ENCODE measurements around the gene PPY.
"Not testable (repeated sequence)": the region's sequence is repeated elsewhere in the genome, so short reads cannot be mapped to it uniquely, and the experiment has no call there.

The PPY gene

DNA sequence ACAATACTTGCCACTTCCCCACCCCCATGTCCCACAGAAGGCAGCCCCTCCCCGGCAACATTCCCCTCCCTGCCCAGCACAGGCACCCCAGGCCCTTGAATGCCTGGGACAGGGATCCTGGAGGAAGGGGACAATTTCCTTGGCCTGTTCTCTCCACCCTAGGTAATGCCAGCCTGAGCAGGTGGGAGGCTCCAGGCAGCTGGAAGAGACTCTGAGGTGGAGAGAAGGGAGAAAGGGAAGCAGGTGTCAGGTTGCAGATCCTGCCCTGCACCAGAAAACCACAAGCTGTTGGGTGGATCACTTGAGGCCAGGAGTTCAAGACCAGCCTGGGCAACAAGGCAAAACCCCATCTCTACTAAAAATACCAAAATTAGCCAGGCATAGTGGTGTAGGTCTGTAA, 43.8 kb downstream of the PPY start:
- Histone ChIP-seq H3K9me3 (ENCODE audit: control insufficient read depth in 1 of 2, low read length in 2 of 2) (no peaks in the 10 kb centered on the region), H3K4me3 (ENCODE audit: low read depth in 1 of 2, low read length in 2 of 2) (no peak overlapping the region), H3K27ac (ENCODE audit: low read depth, low read length) (no peak overlapping the region), H3K27me3 (ENCODE audit: control insufficient read depth in 1 of 2, insufficient read depth in 2 of 2, low read length in 2 of 2) (peaks cover 3 to 4% of the 10 kb centered on the region in 2 donors), H3K9ac (ENCODE audit: low read depth in 1 of 2, low read length in 2 of 2) (no peak overlapping the region), H3K36me3 (ENCODE audit: control insufficient read depth in 1 of 2, insufficient read depth in 2 of 2, low read length in 2 of 2) (no peaks in the 10 kb centered on the region), H3K4me1 (ENCODE audit: control insufficient read depth in 1 of 2, insufficient read depth in 2 of 2, low read length in 2 of 2) (peaks cover 7 to 12% of the 10 kb centered on the region in 2 donors)

GRCh38 chr17:43897831-43898230, 44.4 kb downstream of the PPY start:
- no peaks in the 10 kb centered on the region for H3K36me3 ChIP-seq (ENCODE audit: control insufficient read depth in 1 of 2, insufficient read depth in 2 of 2, low read length in 2 of 2)
- H3K27ac ChIP-seq (ENCODE audit: low read depth, low read length), result no peak overlapping the region
- H3K4me1 ChIP-seq (ENCODE audit: control insufficient read depth in 1 of 2, insufficient read depth in 2 of 2, low read length in 2 of 2), result peaks cover 7 to 12% of the 10 kb centered on the region in 2 donors
- no peaks in the 10 kb centered on the region for H3K9me3 ChIP-seq (ENCODE audit: control insufficient read depth in 1 of 2, low read length in 2 of 2)
- H3K9ac ChIP-seq (ENCODE audit: low read depth in 1 of 2, low read length in 2 of 2), result no peak overlapping the region
- H3K27me3 ChIP-seq (ENCODE audit: control insufficient read depth in 1 of 2, insufficient read depth in 2 of 2, low read length in 2 of 2), result peaks cover 0 to 4% of the 10 kb centered on the region in 2 donors
- no peak overlapping the region for H3K4me3 ChIP-seq (ENCODE audit: low read depth in 1 of 2, low read length in 2 of 2)

- H3K9ac ChIP-seq (ENCODE audit: low read depth in 1 of 2, low read length in 2 of 2); H3K27me3 ChIP-seq (ENCODE audit: control insufficient read depth in 1 of 2, insufficient read depth in 2 of 2, low read length in 2 of 2); H3K27ac ChIP-seq (ENCODE audit: low read depth, low read length); H3K36me3 ChIP-seq (ENCODE audit: control insufficient read depth in 1 of 2, insufficient read depth in 2 of 2, low read length in 2 of 2); H3K4me3 ChIP-seq (ENCODE audit: low read depth in 1 of 2, low read length in 2 of 2); H3K9me3 ChIP-seq (ENCODE audit: control insufficient read depth in 1 of 2, low read length in 2 of 2); H3K4me1 ChIP-seq (ENCODE audit: control insufficient read depth in 1 of 2, insufficient read depth in 2 of 2, low read length in 2 of 2): not testable (repeated sequence)
Measured at GRCh38 chr17:43894494-43894893, 47.8 kb downstream of the PPY start.

DNA sequence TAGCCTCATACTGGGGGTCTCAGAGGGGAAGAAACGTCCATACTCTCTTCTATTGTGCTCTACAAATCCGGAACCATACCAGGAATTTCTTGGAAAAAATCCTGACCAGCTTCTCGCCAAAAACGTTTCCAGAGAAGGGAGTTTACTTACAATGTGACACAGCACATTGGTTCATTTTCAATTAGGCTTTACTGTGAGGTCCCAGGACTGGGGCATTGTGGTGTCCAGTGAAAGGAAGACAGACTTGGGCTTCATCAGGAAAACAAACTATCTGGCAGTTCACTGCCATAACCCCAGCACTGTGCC, 49.7 kb downstream of the PPY start:
- Histone ChIP-seq H3K27ac (ENCODE audit: low read depth, low read length) (no peak overlapping the region), H3K36me3 (ENCODE audit: control insufficient read depth in 1 of 2, insufficient read depth in 2 of 2, low read length in 2 of 2) (no peaks in the 10 kb centered on the region), H3K9me3 (ENCODE audit: control insufficient read depth in 1 of 2, low read length in 2 of 2) (no peaks in the 10 kb centered on the region), H3K27me3 (ENCODE audit: control insufficient read depth in 1 of 2, insufficient read depth in 2 of 2, low read length in 2 of 2) (no peaks in the 10 kb centered on the region), H3K9ac (ENCODE audit: low read depth in 1 of 2, low read length in 2 of 2) (no peak overlapping the region), H3K4me3 (ENCODE audit: low read depth in 1 of 2, low read length in 2 of 2) (no peak overlapping the region), H3K4me1 (ENCODE audit: control insufficient read depth in 1 of 2, insufficient read depth in 2 of 2, low read length in 2 of 2) (no peaks in the 10 kb centered on the region)

DNA sequence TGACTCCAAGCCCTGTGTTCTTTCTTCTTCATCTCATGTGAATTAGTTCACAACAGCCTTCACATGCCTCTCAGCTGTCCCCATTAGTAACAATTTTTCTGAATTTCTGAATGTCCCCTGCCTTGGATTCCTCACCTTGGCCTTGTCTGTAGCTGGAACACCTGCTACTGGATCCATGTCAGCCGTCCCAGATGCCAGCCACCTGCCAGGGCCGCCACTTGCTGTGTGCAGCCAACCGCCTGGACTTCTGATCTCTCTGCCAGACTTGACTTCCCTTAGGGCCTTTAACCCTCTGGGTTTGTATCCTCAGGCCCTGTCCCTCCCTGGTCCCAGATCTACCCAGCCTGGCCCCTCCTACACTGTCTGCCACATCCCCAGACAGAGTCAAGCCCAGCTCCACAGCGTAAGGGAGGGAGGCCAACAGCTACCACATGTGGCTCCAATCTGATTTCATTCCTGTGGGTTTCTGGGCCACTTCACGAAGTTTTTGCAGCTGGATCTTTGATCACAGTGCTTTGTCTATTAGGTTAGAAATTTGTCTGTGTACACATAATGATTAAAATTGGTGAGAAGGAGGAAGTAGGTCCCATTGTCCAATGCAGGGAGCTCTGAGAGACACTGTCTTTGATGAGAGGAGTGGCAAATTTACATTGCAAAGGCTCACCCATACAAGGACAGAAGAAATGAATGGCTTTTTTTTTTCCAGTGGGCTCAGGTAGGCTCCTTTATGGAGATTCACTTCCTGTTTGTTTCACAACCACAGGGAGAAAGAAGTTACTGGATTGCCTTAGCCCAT, 50.2 kb downstream of the PPY start:
- no peak overlapping the region for H3K27ac ChIP-seq (ENCODE audit: low read depth, low read length)
- no peak overlapping the region for H3K4me3 ChIP-seq (ENCODE audit: low read depth in 1 of 2, low read length in 2 of 2)
- H3K27me3 ChIP-seq (ENCODE audit: control insufficient read depth in 1 of 2, insufficient read depth in 2 of 2, low read length in 2 of 2), result no peaks in the 10 kb centered on the region
- no peaks in the 10 kb centered on the region for H3K9me3 ChIP-seq (ENCODE audit: control insufficient read depth in 1 of 2, low read length in 2 of 2)
- H3K36me3 ChIP-seq (ENCODE audit: control insufficient read depth in 1 of 2, insufficient read depth in 2 of 2, low read length in 2 of 2), result no peaks in the 10 kb centered on the region
- no peaks in the 10 kb centered on the region for H3K4me1 ChIP-seq (ENCODE audit: control insufficient read depth in 1 of 2, insufficient read depth in 2 of 2, low read length in 2 of 2)
- no peak overlapping the region for H3K9ac ChIP-seq (ENCODE audit: low read depth in 1 of 2, low read length in 2 of 2)
